ENCODE data around the gene COMMD1.

Gene COMMD1

DNA sequence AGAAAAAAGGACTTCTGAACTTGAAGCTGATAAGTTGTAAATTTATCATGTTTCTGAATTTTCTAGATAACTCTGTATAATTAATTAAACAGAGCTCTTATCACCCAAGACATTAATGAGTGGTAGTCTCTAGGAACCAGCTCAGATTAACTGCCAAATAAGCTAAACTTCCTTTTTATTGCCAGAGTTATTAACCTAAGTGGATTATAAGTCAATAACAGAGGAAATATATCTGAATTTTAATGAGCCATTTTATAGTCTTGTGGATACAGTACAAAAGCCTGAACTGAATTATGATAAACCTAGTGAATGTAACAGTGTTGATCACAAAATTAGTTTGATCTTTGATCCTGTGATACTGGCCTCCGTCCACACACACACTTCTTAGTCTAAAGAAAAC, 111.5 kb downstream of the COMMD1 start:
- Histone ChIP-seq H3K9me3 (no peaks in the 10 kb centered on the region), H3K4me1 (no peaks in the 10 kb centered on the region), H3K27me3 (no peaks in the 10 kb centered on the region), H3K4me3 (ENCODE audit: low read depth, low read length) (no peak overlapping the region), H3K36me3 (no peaks in the 10 kb centered on the region)
- no peak for DNase-seq
- TF ChIP-seq, protein P1, sequence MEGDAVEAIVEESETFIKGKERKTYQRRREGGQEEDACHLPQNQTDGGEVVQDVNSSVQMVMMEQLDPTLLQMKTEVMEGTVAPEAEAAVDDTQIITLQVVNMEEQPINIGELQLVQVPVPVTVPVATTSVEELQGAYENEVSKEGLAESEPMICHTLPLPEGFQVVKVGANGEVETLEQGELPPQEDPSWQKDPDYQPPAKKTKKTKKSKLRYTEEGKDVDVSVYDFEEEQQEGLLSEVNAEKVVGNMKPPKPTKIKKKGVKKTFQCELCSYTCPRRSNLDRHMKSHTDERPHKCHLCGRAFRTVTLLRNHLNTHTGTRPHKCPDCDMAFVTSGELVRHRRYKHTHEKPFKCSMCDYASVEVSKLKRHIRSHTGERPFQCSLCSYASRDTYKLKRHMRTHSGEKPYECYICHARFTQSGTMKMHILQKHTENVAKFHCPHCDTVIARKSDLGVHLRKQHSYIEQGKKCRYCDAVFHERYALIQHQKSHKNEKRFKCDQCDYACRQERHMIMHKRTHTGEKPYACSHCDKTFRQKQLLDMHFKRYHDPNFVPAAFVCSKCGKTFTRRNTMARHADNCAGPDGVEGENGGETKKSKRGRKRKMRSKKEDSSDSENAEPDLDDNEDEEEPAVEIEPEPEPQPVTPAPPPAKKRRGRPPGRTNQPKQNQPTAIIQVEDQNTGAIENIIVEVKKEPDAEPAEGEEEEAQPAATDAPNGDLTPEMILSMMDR (IDR thresholded peaks at IDR 0.05; ENCODE audit: low read depth, low read length): no peak

DNA sequence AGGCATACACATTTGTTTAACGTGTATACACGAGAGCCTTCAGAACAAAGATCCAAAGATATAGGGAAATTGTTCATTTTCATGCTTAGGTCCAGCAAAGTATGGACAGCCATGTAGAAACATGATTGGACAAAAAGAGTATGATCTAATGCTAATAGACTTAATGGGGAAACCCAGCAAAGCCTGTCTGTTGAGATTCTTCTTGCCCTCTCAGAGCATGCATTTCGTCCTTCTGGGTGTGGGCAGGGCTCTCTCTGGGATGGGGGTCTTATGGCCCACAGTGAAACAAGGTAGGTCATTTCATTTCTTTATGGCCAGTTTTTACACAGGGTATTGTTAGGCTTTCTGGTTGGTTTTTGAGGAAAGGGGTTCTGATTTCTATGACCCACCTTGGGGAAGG, 124.4 kb downstream of the COMMD1 start:
- no peaks in the 10 kb centered on the region for H3K9me3 ChIP-seq
- TF ChIP-seq, protein P1 (IDR thresholded peaks at IDR 0.05; ENCODE audit: low read depth, low read length): no peak
- H3K27me3 ChIP-seq: no peaks in the 10 kb centered on the region
- no peaks in the 10 kb centered on the region for H3K4me1 ChIP-seq
- H3K36me3 ChIP-seq: no peaks in the 10 kb centered on the region
- DNase-seq: no peak
- no peak overlapping the region for H3K4me3 ChIP-seq (ENCODE audit: low read depth, low read length)

DNA sequence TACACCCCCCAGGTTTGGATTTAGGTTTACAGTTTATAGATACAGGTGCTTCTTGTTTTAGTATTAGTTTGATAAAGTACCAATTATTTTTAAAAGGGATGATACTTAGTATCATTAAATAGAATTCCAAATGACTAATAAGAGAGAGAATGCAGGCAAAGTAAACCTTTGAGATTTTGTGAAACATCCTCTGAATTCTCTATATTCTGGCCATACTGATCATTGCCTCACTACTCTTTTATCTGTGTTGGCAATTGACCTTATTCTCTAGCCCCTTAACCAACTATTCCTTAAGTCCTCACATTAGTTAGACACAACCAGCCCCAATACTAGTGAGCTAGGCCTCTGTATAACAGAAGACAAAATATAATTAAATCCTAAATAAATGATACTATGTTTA, 125.4 kb downstream of the COMMD1 start:
- Histone ChIP-seq H3K27me3 (no peaks in the 10 kb centered on the region), H3K36me3 (no peaks in the 10 kb centered on the region), H3K4me1 (no peaks in the 10 kb centered on the region), H3K4me3 (ENCODE audit: low read depth, low read length) (no peak overlapping the region), H3K9me3 (no peaks in the 10 kb centered on the region)
- no peak for DNase-seq
- TF ChIP-seq, protein P1 (IDR thresholded peaks at IDR 0.05; ENCODE audit: low read depth, low read length): no peak

DNA sequence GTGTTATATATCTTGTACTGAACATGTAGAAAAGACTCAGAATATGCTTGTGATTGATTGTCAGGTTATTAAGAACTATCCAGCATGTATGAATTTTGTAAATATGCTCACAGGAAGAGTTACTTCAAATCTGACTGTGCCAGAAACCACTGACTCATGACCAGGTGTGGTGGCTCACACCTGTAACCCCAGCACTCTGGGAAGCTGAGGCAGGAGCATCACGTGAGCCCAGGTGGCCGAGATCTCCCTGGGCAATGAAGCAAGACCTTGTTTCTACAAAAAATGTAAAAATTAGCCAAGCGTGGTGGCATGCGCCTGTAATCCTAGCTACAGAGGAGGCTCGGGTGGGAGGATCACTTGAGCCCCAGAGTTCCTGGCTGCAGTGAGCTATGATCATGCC, 126.6 kb downstream of the COMMD1 start:
- H3K4me3 ChIP-seq (ENCODE audit: low read depth, low read length): no peak overlapping the region
- TF ChIP-seq, protein P1 (IDR thresholded peaks at IDR 0.05; ENCODE audit: low read depth, low read length): no peak
- DNase-seq: no peak
- H3K27me3 ChIP-seq: no peaks in the 10 kb centered on the region
- no peaks in the 10 kb centered on the region for H3K4me1 ChIP-seq
- no peaks in the 10 kb centered on the region for H3K36me3 ChIP-seq
- no peaks in the 10 kb centered on the region for H3K9me3 ChIP-seq

DNA sequence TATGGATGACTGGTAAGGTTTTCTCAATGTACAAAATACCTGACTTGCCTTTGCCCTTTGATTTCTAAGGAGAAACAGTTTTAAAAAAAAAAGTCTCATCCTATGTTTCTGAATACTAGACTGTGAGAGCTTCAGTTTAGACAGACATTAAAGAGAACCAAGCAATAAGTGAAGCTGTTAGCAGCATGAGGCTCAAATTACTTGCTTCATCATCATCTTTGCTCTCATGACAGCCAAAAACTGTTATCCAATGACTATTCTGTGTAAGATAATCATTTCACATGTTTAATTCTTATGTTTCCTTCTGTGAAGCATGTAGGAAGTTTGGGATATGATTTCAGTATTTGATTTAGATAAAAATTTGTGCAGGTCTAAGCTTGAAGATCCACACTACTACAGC, 129.2 kb downstream of the COMMD1 start:
- H3K27me3 ChIP-seq: no peaks in the 10 kb centered on the region
- H3K36me3 ChIP-seq: no peaks in the 10 kb centered on the region
- H3K9me3 ChIP-seq: no peaks in the 10 kb centered on the region
- H3K4me3 ChIP-seq (ENCODE audit: low read depth, low read length): no peak overlapping the region
- DNase-seq: no peak
- no peaks in the 10 kb centered on the region for H3K4me1 ChIP-seq
- TF ChIP-seq, protein P1 (IDR thresholded peaks at IDR 0.05; ENCODE audit: low read depth, low read length): no peak

DNA sequence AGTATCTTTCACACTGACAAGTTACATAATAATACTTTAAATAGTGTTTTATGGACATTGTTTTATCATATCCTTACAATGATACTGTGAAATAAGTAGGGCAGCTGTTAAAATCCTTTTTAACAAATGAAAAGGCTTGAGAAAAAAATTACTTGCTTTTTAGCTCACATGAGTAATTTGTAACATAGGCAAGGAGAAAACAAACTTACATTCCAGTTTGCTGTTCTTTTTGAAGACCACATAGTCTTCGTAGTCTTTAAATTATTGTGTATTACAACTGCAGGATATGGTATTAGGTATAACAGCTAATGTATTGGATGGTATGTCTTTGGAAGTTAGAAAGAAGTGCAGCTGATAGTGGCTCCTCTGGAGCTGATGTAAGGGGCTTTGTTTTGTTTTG, 130.8 kb downstream of the COMMD1 start:
- H3K4me3 ChIP-seq (ENCODE audit: low read depth, low read length): no peak overlapping the region
- no peaks in the 10 kb centered on the region for H3K27me3 ChIP-seq
- no peaks in the 10 kb centered on the region for H3K4me1 ChIP-seq
- TF ChIP-seq, protein P1 (IDR thresholded peaks at IDR 0.05; ENCODE audit: low read depth, low read length): no peak
- H3K9me3 ChIP-seq: no peaks in the 10 kb centered on the region
- no peak for DNase-seq
- no peaks in the 10 kb centered on the region for H3K36me3 ChIP-seq
